HepG2 (cell line): ENCODE results near the gene OMA1. TPM values are rescaled to one million over a fixed set of nuclear protein-coding genes. Genes with fewer than 3 reads are reported as not detected.

Experiments used
- ATAC-seq: fragments of 200-7000 bp; cut with Tn5 transposase; 3 replicates; pipeline ENCODE4 v1.9.1; 2020; ENCODE audit warnings: mild to moderate bottlenecking, moderate library complexity
- BruUV-seq: library from RNA; stranded (reverse); fragments of 400-500 nt; replicated peaks from 2 replicates; lab custom pipeline; 2021; lab: Mats Ljungman, UMichigan
- CTCF ChIA-PET: fragments of 300-600 bp; formaldehyde crosslinking; extraction: SDS; loops from one replicate; lab custom pipeline; 2021; ENCODE audit warnings: low total read pairs, inconsistent platforms, low intra/inter-chr PET ratio; lab: Yijun Ruan, JAX
- POLR2A ChIA-PET: fragments of 350-600 bp; sonication (Branson Sonifier 250); formaldehyde crosslinking; loops from one replicate; lab custom pipeline; 2020; ENCODE audit warnings: antibody characterized with exemption, inconsistent platforms; lab: Yijun Ruan, JAX
- DNase-seq: peaks from one replicate; pipeline ENCODE4 v3.0.0-alpha.2; 2015; ENCODE audit warnings: low spot score
- FAIRE-seq: peaks from 3 replicates; lab custom pipeline; 2011; peaks lifted over from hg19 to GRCh38; lab: Jason Lieb, UNC
- H2AFZ ChIP-seq: one replicate; pipeline ENCODE4 v1.6.1; 2011; ENCODE audit warnings: low read length, inconsistent platforms
- H3K27ac ChIP-seq: fragments of 300-600 bp; 3 replicates; pipeline ENCODE4 v1.8.0; 2011; ENCODE audit warnings: mixed run types, mild to moderate bottlenecking, mixed read lengths, low read length, inconsistent platforms; ENCODE audit not compliant: insufficient read depth; ENCODE audit errors: extremely low read length
- H3K27me3 ChIP-seq, 2 experiments: fragments of 200-600 bp in 1 of 2; 2 replicates in 1 of 2; 3 replicates in 1 of 2; pipeline versions ENCODE4 v1.6.0 to v1.8.0; 2011; ENCODE audit warnings: low read length in 2 of 2, mild to moderate bottlenecking in 2 of 2, moderate library complexity in 2 of 2, inconsistent platforms in 1 of 2; ENCODE audit not compliant: insufficient read depth in 2 of 2, control insufficient read depth in 1 of 2
- H3K36me3 ChIP-seq, 2 experiments: fragments of 200-600 bp in 1 of 2; replicated peaks in 1 of 2; 2 replicates in 1 of 2; 3 replicates in 1 of 2; pipeline versions ENCODE4 v1.5.1 to v1.8.0; 2011; ENCODE audit warnings: low read length in 2 of 2, inconsistent platforms in 1 of 2; ENCODE audit not compliant: insufficient read depth in 2 of 2, control insufficient read depth in 1 of 2
- H3K4me1 ChIP-seq: 2 replicates; pipeline ENCODE4 v1.5.1; 2012; ENCODE audit warnings: low read length, inconsistent platforms; ENCODE audit not compliant: insufficient read depth
- H3K4me2 ChIP-seq: 2 replicates; pipeline ENCODE4 v1.6.0; 2011; ENCODE audit warnings: low read depth, low read length, inconsistent platforms
- H3K4me3 ChIP-seq, 3 experiments: fragments of 200-600 bp in 1 of 3; sonication (generic), shearing (Covaris generic) in 1 of 3; replicated peaks in 1 of 3; 2 replicates each; pipeline ENCODE4 v1.5.1; 2011 to 2016; ENCODE audit warnings: low read length in 3 of 3, inconsistent platforms in 2 of 3, low read depth in 2 of 3, mild to moderate bottlenecking in 2 of 3, control low read depth in 1 of 3, mixed read lengths in 1 of 3; ENCODE audit not compliant: insufficient read depth in 1 of 3
- H3K79me2 ChIP-seq: one replicate; pipeline ENCODE4 v1.6.1; 2011; ENCODE audit warnings: low read length, inconsistent platforms; ENCODE audit not compliant: insufficient read depth
- H3K9ac ChIP-seq: 2 replicates; pipeline ENCODE4 v1.6.0; 2011; ENCODE audit warnings: mild to moderate bottlenecking, low read depth, low read length, inconsistent platforms; ENCODE audit not compliant: insufficient read depth
- H3K9me3 ChIP-seq: 2 replicates; pipeline ENCODE4 v1.5.1; 2012; ENCODE audit warnings: mild to moderate bottlenecking, low read length
- H4K20me1 ChIP-seq: 2 replicates; pipeline ENCODE4 v1.6.0; 2011; ENCODE audit warnings: inconsistent platforms, mild to moderate bottlenecking, low read length, moderate library complexity; ENCODE audit not compliant: insufficient read depth
- MED1 ChIP-seq: sonication (generic); formaldehyde crosslinking; IDR thresholded peaks from 2 replicates; pipeline ENCODE4 v1.4.0; 2020; ENCODE audit warnings: missing genetic modification reagents
- SP140L ChIP-seq: sonication (generic); formaldehyde crosslinking; IDR thresholded peaks from 2 replicates; pipeline ENCODE4 v1.4.0; 2020; ENCODE audit warnings: missing genetic modification reagents, borderline replicate concordance
- TBX2 ChIP-seq: sonication (generic); formaldehyde crosslinking; IDR thresholded peaks from 2 replicates; pipeline ENCODE4 v1.5.0; 2020; ENCODE audit warnings: missing genetic modification reagents, mild to moderate bottlenecking, borderline replicate concordance
- TCF7L2 ChIP-seq: IDR thresholded peaks from 2 replicates; pipeline ENCODE4 v1.6.1; 2011; ENCODE audit warnings: mild to moderate bottlenecking, low read depth, low read length, moderate library complexity
- XRCC5 ChIP-seq: fragments of 200-400 bp; formaldehyde crosslinking; optimal IDR thresholded peaks from 2 replicates; pipeline ENCODE3; 2017; ENCODE audit warnings: mild to moderate bottlenecking, low read length
- ZNF207 ChIP-seq: fragments of 450-650 bp; IDR thresholded peaks from 2 replicates; pipeline ENCODE4 v1.6.1; 2016; ENCODE audit warnings: antibody characterized with exemption, borderline replicate concordance
- ZNF224 ChIP-seq: sonication (generic); formaldehyde crosslinking; IDR thresholded peaks from 2 replicates; pipeline ENCODE4 v1.5.0; 2020; ENCODE audit warnings: mild to moderate bottlenecking, missing genetic modification reagents
- ZNF30 ChIP-seq: sonication (generic); formaldehyde crosslinking; IDR thresholded peaks from 2 replicates; pipeline ENCODE4 v1.5.0; 2020; ENCODE audit warnings: mild to moderate bottlenecking, missing genetic modification reagents
- in situ Hi-C: cut with HindIII; loops from 2 replicates; pipeline ENCODE4 v1.10.0; 2017; ENCODE audit warnings: low pct_unique_long_range_greater_than_20kb; ENCODE audit not compliant: extremely low pct_ligation_motif_present
- intact Hi-C: fragments of 100-400 bp; cut with micrococcal nuclease; formaldehyde crosslinking; loops from one replicate; pipeline ENCODE4 v1.10.0; 2022; ENCODE audit not compliant: unreplicated experiment
- polyA plus RNA-seq, 8 experiments: library from polyadenylated mRNA; depleted of rRNA in 3 of 8; stranded (reverse) in 7 of 8; unstranded in 1 of 8; fragments of >200 nt; fragmentation: Illumina TruSeq in 4 of 8; extraction: Trizol in 4 of 8; gene quantifications; 2 replicates each; pipeline versions ENCODE4 v1.2.1 to v1.2.3, GENCODE V29; 2011 to 2016; ENCODE audit warnings: low read depth in 4 of 8, missing spikeins in 1 of 8, mixed read lengths in 1 of 8; ENCODE audit not compliant: insufficient read depth in 1 of 8
- total RNA-seq, 5 experiments: library from RNA; depleted of rRNA; stranded (reverse); fragments of >200 nt; fragmentation: Illumina TruSeq; extraction: Trizol; gene quantifications; 2 replicates each; pipeline ENCODE4 v1.2.3, GENCODE V29; 2016; ENCODE audit warnings: low read depth in 1 of 5
- TF ChIP-seq, protein P1 (sequence below): sonication (generic); formaldehyde crosslinking; IDR thresholded peaks from 2 replicates; pipeline ENCODE4 v1.9.0; 2021; ENCODE audit warnings: missing genetic modification reagents, borderline replicate concordance
- TF ChIP-seq, protein P2 (sequence below): IDR thresholded peaks from 2 replicates; pipeline ENCODE4 v1.6.1; 2016
- TF ChIP-seq, protein P3 (sequence below): sonication (generic); formaldehyde crosslinking; IDR thresholded peaks from 2 replicates; pipeline ENCODE4 v1.9.0; 2022; ENCODE audit warnings: missing genetic modification reagents, mild to moderate bottlenecking, borderline replicate concordance
- TF ChIP-seq, protein P4 (sequence below): IDR thresholded peaks from 2 replicates; pipeline ENCODE4 v1.6.1; 2016
- TF ChIP-seq, protein P5 (sequence below): sonication (generic); formaldehyde crosslinking; IDR thresholded peaks from 2 replicates; pipeline ENCODE4 v1.4.0; 2020; ENCODE audit warnings: low read depth, missing genetic modification reagents

The OMA1 gene
- total and polyA plus RNA-seq, 2 of the 13 experiments (the other 11 are each of a cell fraction or from before 2014, with no cell fraction given), result 7.0 to 26.9 TPM

DNA sequence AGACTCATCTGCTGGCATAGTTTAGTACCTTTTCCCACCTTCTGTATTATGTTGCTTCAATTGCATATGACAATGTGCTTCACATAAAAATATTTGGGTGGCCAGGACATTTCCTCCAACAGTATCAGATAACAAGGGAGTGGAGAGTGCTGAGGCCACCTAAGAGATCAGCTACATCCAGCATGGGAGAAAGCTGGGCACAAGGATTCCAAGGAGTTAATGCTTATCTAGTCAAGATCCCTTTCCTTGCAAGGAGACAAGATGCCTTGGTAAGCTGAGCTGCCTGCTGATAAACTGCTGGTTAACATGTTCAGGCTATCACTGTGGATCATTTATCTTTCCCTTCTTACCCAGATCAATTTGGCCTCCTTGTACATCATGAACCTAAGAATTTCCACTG is 25.1 kb upstream of the OMA1 start:
- FAIRE-seq (no peak), ATAC-seq (no peak), DNase-seq (no peak)
- Histone ChIP-seq H3K4me3 (no peak overlapping the region), H3K9ac (no peak overlapping the region), H3K4me1 (peaks cover 28% of the 10 kb centered on the region), H4K20me1 (no peaks in the 10 kb centered on the region), H3K4me2 (no peak overlapping the region), H3K27me3 (no peaks in the 10 kb centered on the region; a peak in 1 of 5 replicates), H3K27ac (no peak overlapping the region), H2AFZ (no peak overlapping the region), H3K79me2 (no peaks in the 10 kb centered on the region), H3K36me3 (no peaks in the 10 kb centered on the region), H3K9me3 (no peaks in the 10 kb centered on the region)
- BruUV-seq, result no TSS peak
- intact Hi-C loops, result no loop called here
- in situ Hi-C loops, result no loop called here
- ChIA-PET POLR2A (no interaction called here), CTCF (no interaction called here)
- TF ChIP-seq ZNF30 (CRISPR knock-in tag), result no peak
- no peak for TF ChIP-seq SP140L (CRISPR knock-in tag)
- no peak for TF ChIP-seq ZNF207
- TF ChIP-seq, protein P1, sequence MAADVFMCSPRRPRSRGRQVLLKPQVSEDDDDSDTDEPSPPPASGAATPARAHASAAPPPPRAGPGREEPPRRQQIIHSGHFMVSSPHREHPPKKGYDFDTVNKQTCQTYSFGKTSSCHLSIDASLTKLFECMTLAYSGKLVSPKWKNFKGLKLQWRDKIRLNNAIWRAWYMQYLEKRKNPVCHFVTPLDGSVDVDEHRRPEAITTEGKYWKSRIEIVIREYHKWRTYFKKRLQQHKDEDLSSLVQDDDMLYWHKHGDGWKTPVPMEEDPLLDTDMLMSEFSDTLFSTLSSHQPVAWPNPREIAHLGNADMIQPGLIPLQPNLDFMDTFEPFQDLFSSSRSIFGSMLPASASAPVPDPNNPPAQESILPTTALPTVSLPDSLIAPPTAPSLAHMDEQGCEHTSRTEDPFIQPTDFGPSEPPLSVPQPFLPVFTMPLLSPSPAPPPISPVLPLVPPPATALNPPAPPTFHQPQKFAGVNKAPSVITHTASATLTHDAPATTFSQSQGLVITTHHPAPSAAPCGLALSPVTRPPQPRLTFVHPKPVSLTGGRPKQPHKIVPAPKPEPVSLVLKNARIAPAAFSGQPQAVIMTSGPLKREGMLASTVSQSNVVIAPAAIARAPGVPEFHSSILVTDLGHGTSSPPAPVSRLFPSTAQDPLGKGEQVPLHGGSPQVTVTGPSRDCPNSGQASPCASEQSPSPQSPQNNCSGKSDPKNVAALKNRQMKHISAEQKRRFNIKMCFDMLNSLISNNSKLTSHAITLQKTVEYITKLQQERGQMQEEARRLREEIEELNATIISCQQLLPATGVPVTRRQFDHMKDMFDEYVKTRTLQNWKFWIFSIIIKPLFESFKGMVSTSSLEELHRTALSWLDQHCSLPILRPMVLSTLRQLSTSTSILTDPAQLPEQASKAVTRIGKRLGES (CRISPR knock-in tag), result no peak
- TF ChIP-seq, protein P2, sequence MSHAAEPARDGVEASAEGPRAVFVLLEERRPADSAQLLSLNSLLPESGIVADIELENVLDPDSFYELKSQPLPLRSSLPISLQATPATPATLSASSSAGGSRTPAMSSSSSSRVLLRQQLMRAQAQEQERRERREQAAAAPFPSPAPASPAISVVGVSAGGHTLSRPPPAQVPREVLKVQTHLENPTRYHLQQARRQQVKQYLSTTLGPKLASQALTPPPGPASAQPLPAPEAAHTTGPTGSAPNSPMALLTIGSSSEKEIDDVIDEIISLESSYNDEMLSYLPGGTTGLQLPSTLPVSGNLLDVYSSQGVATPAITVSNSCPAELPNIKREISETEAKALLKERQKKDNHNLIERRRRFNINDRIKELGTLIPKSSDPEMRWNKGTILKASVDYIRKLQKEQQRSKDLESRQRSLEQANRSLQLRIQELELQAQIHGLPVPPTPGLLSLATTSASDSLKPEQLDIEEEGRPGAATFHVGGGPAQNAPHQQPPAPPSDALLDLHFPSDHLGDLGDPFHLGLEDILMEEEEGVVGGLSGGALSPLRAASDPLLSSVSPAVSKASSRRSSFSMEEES (CRISPR knock-in tag), result no peak
- TF ChIP-seq TBX2 (CRISPR knock-in tag), result no peak
- TF ChIP-seq, protein P3, sequence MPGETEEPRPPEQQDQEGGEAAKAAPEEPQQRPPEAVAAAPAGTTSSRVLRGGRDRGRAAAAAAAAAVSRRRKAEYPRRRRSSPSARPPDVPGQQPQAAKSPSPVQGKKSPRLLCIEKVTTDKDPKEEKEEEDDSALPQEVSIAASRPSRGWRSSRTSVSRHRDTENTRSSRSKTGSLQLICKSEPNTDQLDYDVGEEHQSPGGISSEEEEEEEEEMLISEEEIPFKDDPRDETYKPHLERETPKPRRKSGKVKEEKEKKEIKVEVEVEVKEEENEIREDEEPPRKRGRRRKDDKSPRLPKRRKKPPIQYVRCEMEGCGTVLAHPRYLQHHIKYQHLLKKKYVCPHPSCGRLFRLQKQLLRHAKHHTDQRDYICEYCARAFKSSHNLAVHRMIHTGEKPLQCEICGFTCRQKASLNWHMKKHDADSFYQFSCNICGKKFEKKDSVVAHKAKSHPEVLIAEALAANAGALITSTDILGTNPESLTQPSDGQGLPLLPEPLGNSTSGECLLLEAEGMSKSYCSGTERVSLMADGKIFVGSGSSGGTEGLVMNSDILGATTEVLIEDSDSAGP (CRISPR knock-in tag), result no peak
- TF ChIP-seq MED1 (CRISPR knock-in tag), result no peak
- no peak for TF ChIP-seq ZNF224
- TF ChIP-seq, protein P4, sequence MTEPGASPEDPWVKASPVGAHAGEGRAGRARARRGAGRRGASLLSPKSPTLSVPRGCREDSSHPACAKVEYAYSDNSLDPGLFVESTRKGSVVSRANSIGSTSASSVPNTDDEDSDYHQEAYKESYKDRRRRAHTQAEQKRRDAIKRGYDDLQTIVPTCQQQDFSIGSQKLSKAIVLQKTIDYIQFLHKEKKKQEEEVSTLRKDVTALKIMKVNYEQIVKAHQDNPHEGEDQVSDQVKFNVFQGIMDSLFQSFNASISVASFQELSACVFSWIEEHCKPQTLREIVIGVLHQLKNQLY (CRISPR knock-in tag), result no peak
- no peak for TF ChIP-seq TCF7L2
- TF ChIP-seq XRCC5, result no peak
- TF ChIP-seq, protein P5, sequence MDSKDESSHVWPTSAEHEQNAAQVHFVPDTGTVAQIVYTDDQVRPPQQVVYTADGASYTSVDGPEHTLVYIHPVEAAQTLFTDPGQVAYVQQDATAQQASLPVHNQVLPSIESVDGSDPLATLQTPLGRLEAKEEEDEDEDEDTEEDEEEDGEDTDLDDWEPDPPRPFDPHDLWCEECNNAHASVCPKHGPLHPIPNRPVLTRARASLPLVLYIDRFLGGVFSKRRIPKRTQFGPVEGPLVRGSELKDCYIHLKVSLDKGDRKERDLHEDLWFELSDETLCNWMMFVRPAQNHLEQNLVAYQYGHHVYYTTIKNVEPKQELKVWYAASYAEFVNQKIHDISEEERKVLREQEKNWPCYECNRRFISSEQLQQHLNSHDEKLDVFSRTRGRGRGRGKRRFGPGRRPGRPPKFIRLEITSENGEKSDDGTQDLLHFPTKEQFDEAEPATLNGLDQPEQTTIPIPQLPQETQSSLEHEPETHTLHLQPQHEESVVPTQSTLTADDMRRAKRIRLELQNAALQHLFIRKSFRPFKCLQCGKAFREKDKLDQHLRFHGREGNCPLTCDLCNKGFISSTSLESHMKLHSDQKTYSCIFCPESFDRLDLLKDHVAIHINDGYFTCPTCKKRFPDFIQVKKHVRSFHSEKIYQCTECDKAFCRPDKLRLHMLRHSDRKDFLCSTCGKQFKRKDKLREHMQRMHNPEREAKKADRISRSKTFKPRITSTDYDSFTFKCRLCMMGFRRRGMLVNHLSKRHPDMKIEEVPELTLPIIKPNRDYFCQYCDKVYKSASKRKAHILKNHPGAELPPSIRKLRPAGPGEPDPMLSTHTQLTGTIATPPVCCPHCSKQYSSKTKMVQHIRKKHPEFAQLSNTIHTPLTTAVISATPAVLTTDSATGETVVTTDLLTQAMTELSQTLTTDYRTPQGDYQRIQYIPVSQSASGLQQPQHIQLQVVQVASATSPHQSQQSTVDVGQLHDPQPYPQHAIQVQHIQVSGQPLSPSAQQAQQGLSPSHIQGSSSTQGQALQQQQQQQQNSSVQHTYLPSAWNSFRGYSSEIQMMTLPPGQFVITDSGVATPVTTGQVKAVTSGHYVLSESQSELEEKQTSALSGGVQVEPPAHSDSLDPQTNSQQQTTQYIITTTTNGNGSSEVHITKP (CRISPR knock-in tag), result no peak
